Nucleus accumbens (tissue), 56 donors: ENCODE data around the gene NAA35.

ENCODE experiments used
- DNase-seq, 56 donors: peaks; one replicate each; lab custom pipeline; 2025; lab: John Stamatoyannopoulos, UW

NAA35 gene

DNA sequence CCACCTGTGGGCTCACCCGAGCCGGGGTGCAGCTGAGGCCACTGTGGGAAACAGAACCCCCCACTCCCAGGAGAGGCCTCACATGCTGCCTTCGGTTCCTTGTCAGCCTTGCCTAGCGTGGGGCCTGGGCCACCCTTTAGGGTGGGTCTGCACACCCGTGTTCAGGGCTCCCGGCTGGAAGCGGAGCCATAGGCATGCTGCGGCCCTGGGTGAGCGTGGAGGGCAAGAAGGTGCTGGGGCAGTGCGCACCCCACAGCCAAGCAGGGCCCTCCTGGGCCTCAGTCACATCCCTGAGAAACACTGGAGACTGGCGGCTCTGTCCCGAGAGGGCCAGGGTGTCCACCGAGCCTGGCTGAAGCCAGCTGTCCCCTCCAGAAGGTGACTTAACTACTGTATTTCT is 116.5 kb downstream of the NAA35 start:
- DNase-seq = no peak

- peak in 11 of 56 donors; percentile 6 to 51 (median 23) for DNase-seq
Observed at GRCh38 chr9:86061972-86062739, 121.2 kb downstream of the NAA35 start.

- DNase-seq = no peak
Observed at GRCh38 chr9:86062845-86063693, 122.1 kb downstream of the NAA35 start.

DNA sequence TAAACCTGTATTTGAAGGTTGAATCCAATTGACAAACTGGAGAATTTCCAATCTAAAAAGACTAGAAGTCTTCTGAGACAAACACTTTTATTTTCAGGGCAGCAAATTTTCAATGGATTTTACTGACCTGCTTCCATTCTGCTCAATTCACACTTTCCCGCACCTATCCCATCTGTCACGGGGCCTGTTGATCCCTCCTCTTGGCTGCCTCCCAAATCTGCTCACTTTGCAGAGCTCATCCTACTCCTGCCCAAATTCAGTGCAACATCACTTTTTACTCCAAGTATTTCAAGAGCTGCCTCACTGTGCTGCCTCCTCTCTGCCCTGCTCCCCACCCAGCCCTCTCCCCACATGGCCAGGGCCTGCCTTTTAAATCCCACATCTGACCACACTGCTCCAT is 123.3 kb downstream of the NAA35 start:
- DNase-seq = peak in 1 of 56 donors; percentile 43

- no peak for DNase-seq
Observed at GRCh38 chr9:86069206-86069869, 128.4 kb downstream of the NAA35 start.
